B cell (primary cell): ENCODE measurements around the gene WDR82. TPM values are rescaled to one million over a fixed set of nuclear protein-coding genes. Genes with fewer than 3 reads are reported as not detected.

ENCODE experiments used
- ATAC-seq: fragments of 200-7000 bp; cut with Tn5 transposase; one replicate; pipeline ENCODE4 v1.10.0; 2021; ENCODE audit warnings: low read depth, mild to moderate bottlenecking, moderate number of reproducible peaks, moderate library complexity
- CTCF ChIA-PET: fragments of 350-600 bp; sonication (Branson Sonifier 250); formaldehyde crosslinking; loops from one replicate; lab custom pipeline; 2021; ENCODE audit warnings: antibody characterized with exemption, inconsistent platforms; lab: Charles Lee
- POLR2A ChIA-PET: fragments of 350-600 bp; sonication (Branson Sonifier 250); formaldehyde crosslinking; loops from one replicate; lab custom pipeline; 2021; ENCODE audit warnings: antibody characterized with exemption; lab: Charles Lee
- DNase-seq: peaks from one replicate; pipeline ENCODE4 v3.0.0; 2013
- H2AFZ ChIP-seq: 2 replicates; pipeline ENCODE4 v1.6.1; 2012; ENCODE audit warnings: mild to moderate bottlenecking, low read depth, low read length; ENCODE audit not compliant: insufficient read depth, poor library complexity, severe bottlenecking
- H3K27ac ChIP-seq, 2 donors: 1 replicate in 1 of 2; 2 replicates in 1 of 2; pipeline ENCODE4 v1.5.1; 2012 to 2013; ENCODE audit warnings: low read length in 2 of 2, mild to moderate bottlenecking in 2 of 2, moderate library complexity in 1 of 2
- H3K27me3 ChIP-seq, 4 experiments: fragments of 200-600 bp in 1 of 4; sonication (generic) in 1 of 4; replicated peaks in 1 of 4; 1 replicate in 2 of 4; 2 replicates in 2 of 4; pipeline versions ENCODE4 v1.6.1 to v1.7.0; 2013 to 2016; ENCODE audit warnings: low read length in 3 of 4, mild to moderate bottlenecking in 2 of 4, mixed read lengths in 1 of 4, moderate library complexity in 1 of 4; ENCODE audit not compliant: insufficient read depth in 4 of 4, control insufficient read depth in 3 of 4; ENCODE audit errors: control extremely low read depth in 1 of 4
- H3K36me3 ChIP-seq, 2 experiments: replicated peaks in 1 of 2; 1 replicate in 1 of 2; 2 replicates in 1 of 2; pipeline versions ENCODE4 v1.6.1 to v1.7.1; 2013; ENCODE audit warnings: low read length in 1 of 2; ENCODE audit not compliant: insufficient read depth in 2 of 2, control insufficient read depth in 1 of 2; ENCODE audit errors: control extremely low read depth in 1 of 2, extremely low read depth in 1 of 2
- H3K4me1 ChIP-seq, 2 donors: fragments of 200-600 bp in 1 of 2; sonication (generic) in 1 of 2; 1 replicate in 1 of 2; 2 replicates in 1 of 2; pipeline versions ENCODE4 v1.5.1 to v1.6.1; 2013 to 2017; ENCODE audit warnings: low read length in 2 of 2; ENCODE audit not compliant: control insufficient read depth in 2 of 2, insufficient read depth in 2 of 2
- H3K4me2 ChIP-seq: replicated peaks from 2 replicates; pipeline ENCODE3; 2012; ENCODE audit warnings: mild to moderate bottlenecking, low read depth, low read length; ENCODE audit not compliant: poor library complexity, severe bottlenecking
- H3K4me3 ChIP-seq, 5 experiments: fragments of 200-600 bp in 1 of 5; sonication (generic) in 1 of 5; 1 replicate in 3 of 5; 2 replicates in 2 of 5; pipeline versions ENCODE4 v1.5.1 to v1.7.0; 2011 to 2016; ENCODE audit warnings: low read length in 4 of 5, mild to moderate bottlenecking in 4 of 5, low read depth in 2 of 5, control low read depth in 1 of 5, moderate library complexity in 1 of 5; ENCODE audit not compliant: insufficient read depth in 1 of 5; ENCODE audit errors: control extremely low read depth in 1 of 5, extremely low read depth in 1 of 5
- H3K79me2 ChIP-seq: fragments of 200-600 bp; sonication (generic); one replicate; pipeline ENCODE4 v1.6.0; 2016; ENCODE audit warnings: low read length; ENCODE audit not compliant: control insufficient read depth, insufficient read depth
- H3K9ac ChIP-seq: fragments of 200-600 bp; sonication (generic); 2 replicates; pipeline ENCODE4 v1.6.1; 2017; ENCODE audit warnings: mild to moderate bottlenecking, low read length, moderate library complexity
- H3K9me3 ChIP-seq, 3 donors: one replicate each; pipeline versions ENCODE4 v1.6.1 to v1.7.1; 2013; ENCODE audit warnings: low read length in 2 of 3; ENCODE audit not compliant: control insufficient read depth in 2 of 3, insufficient read depth in 1 of 3; ENCODE audit errors: control extremely low read depth in 1 of 3
- H4K20me1 ChIP-seq: 2 replicates; pipeline ENCODE4 v1.6.0; 2012; ENCODE audit warnings: mild to moderate bottlenecking, low read length; ENCODE audit not compliant: insufficient read depth, control insufficient read depth, poor library complexity, severe bottlenecking
- H3K27ac Mint-ChIP-seq: one replicate; pipeline ENCODE4 v1.8.0; 2021; ENCODE audit warnings: mixed read lengths
- H3K27me3 Mint-ChIP-seq: one replicate; pipeline ENCODE4 v1.8.0; 2021; ENCODE audit warnings: mixed read lengths
- H3K4me1 Mint-ChIP-seq: one replicate; pipeline ENCODE4 v1.8.0; 2021; ENCODE audit warnings: mixed read lengths
- H3K4me3 Mint-ChIP-seq: one replicate; pipeline ENCODE4 v1.8.0; 2021; ENCODE audit warnings: mixed read lengths
- H3K9me3 Mint-ChIP-seq: one replicate; pipeline ENCODE4 v1.8.0; 2022; ENCODE audit warnings: mixed read lengths; ENCODE audit not compliant: insufficient read depth
- EZH2 ChIP-seq: IDR thresholded peaks from 2 replicates; pipeline ENCODE4 v1.6.1; 2012; ENCODE audit warnings: borderline replicate concordance, low read depth, mild to moderate bottlenecking, moderate library complexity, low read length; ENCODE audit not compliant: insufficient read depth, poor library complexity, severe bottlenecking
- WGBS: methylation state at CpG from one replicate; pipeline ENCODE4 v1.1.5; 2013; ENCODE audit warnings: missing lambda C conversion rate; ENCODE audit not compliant: insufficient coverage; 5-methylcytosine and 5-hydroxymethylcytosine counted together
- intact Hi-C: fragments of 100-400 bp; cut with micrococcal nuclease; formaldehyde crosslinking; loops from one replicate; pipeline ENCODE4 v1.10.0; 2022
- polyA plus RNA-seq: library from polyadenylated mRNA; depleted of rRNA; stranded (reverse); fragments of >200 nt; gene quantifications from 2 replicates; pipeline ENCODE4 v1.2.3, GENCODE V29; 2012
- total RNA-seq, 2 donors: library from RNA; stranded (reverse); fragments of 120-200 nt in 1 of 2; gene quantifications; 1 replicate in 1 of 2; 2 replicates in 1 of 2; pipeline versions ENCODE4 v1.2.3 to v1.2.4, GENCODE V29; 2013 to 2022
- TF ChIP-seq, protein P1 (sequence below): fragments of 200-600 bp; IDR thresholded peaks from one replicate; pipeline ENCODE4 v1.8.0; 2022; ENCODE audit warnings: antibody characterized with exemption, mild to moderate bottlenecking

WDR82 gene
- total and polyA plus RNA-seq, 2 donors (not counting 1 experiment from before 2014, with no cell fraction given) = 27.8 to 101 TPM

DNA sequence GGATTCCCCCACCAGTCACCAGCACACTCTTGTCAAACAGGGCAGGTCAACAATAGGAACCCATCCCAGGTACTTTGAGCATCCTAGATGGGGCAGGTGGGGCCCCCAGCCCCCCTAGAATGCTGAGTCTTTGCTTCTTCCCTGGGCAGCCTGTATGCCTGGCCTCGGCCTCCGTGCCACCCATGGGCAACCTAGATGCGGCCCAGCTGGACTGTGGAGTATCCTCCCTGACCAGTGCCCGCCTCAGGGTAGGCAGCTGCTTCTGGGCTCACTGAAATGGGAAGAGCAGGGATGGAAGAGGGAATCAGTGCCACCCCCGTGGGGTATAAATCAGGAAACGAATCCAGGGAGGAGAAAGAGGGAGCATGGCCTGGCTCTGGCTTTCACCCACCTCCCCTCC lies 48.5 kb upstream of the WDR82 start:
- TF ChIP-seq EZH2 = no peak
- TF ChIP-seq, protein P1, sequence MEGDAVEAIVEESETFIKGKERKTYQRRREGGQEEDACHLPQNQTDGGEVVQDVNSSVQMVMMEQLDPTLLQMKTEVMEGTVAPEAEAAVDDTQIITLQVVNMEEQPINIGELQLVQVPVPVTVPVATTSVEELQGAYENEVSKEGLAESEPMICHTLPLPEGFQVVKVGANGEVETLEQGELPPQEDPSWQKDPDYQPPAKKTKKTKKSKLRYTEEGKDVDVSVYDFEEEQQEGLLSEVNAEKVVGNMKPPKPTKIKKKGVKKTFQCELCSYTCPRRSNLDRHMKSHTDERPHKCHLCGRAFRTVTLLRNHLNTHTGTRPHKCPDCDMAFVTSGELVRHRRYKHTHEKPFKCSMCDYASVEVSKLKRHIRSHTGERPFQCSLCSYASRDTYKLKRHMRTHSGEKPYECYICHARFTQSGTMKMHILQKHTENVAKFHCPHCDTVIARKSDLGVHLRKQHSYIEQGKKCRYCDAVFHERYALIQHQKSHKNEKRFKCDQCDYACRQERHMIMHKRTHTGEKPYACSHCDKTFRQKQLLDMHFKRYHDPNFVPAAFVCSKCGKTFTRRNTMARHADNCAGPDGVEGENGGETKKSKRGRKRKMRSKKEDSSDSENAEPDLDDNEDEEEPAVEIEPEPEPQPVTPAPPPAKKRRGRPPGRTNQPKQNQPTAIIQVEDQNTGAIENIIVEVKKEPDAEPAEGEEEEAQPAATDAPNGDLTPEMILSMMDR = no peak
- Mint-ChIP-seq H3K9me3 (no peaks in the 10 kb centered on the region), H3K27ac (no peak overlapping the region), H3K4me3 (no peak overlapping the region), H3K4me1 (no peaks in the 10 kb centered on the region), H3K27me3 (no peaks in the 10 kb centered on the region)
- Histone ChIP-seq H3K27ac (no peak overlapping the region), H4K20me1 (no peaks in the 10 kb centered on the region), H3K4me3 (no peak overlapping the region), H3K9ac (no peak overlapping the region), H3K9me3 (no peaks in the 10 kb centered on the region), H3K79me2 (no peaks in the 10 kb centered on the region), H3K4me2 (no peak overlapping the region), H3K4me1 (no peaks in the 10 kb centered on the region), H3K36me3 (peaks cover 0 to 5% of the 10 kb centered on the region in 2 experiments), H2AFZ (no peak overlapping the region), H3K27me3 (no peaks in the 10 kb centered on the region)
- no peak for DNase-seq
- CTCF ChIA-PET = interaction anchor here (1.5 to 4.4 kb wide), 4 partner anchors 12 to 96 kb away, joined by 3 to 30 read pairs (median 4); no protein-coding TSS in a partner anchor
- WGBS = 100% methylated on average over 4 of the region's 6 CpGs
- ATAC-seq = no peak
- intact Hi-C loops = no loop called here
- POLR2A ChIA-PET = no interaction called here

DNA sequence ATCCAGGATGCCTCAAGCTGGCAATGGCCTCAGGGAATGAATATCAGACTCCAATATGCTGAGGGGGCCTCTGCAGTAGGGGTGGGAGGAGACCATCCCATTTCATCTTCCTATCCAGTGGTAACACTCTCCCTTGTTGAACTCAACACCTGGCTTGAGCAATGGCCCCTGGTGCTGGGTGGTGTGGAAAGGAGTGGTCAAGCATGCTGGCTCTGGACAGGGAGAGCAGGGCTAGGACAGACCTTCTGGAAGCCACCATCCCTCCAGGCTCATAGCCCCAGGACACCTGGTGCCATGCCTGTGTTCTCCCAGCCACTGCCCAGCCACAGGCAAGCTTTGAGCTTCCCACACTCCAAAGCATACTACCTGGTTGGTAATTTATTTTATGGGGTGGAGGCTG lies 47.2 kb upstream of the WDR82 start:
- Histone ChIP-seq H4K20me1 (no peaks in the 10 kb centered on the region), H3K36me3 (peaks cover 0 to 5% of the 10 kb centered on the region in 2 experiments), H3K27ac (no peak overlapping the region), H3K4me3 (no peak overlapping the region), H3K79me2 (no peaks in the 10 kb centered on the region), H2AFZ (no peak overlapping the region), H3K27me3 (no peaks in the 10 kb centered on the region), H3K9me3 (no peaks in the 10 kb centered on the region), H3K4me2 (no peak overlapping the region), H3K4me1 (no peaks in the 10 kb centered on the region), H3K9ac (no peak overlapping the region)
- DNase-seq (no peak), ATAC-seq (no peak)
- Mint-ChIP-seq H3K27ac (no peak overlapping the region), H3K4me1 (no peaks in the 10 kb centered on the region), H3K9me3 (no peaks in the 10 kb centered on the region), H3K27me3 (no peaks in the 10 kb centered on the region), H3K4me3 (no peak overlapping the region)
- intact Hi-C loops = no loop called here
- TF ChIP-seq, protein P1 = no peak
- TF ChIP-seq EZH2 = no peak
- ChIA-PET CTCF (interaction anchor here (0.9 to 4.4 kb wide), 2 partner anchors 13 to 34 kb away, joined by 3 to 30 read pairs; no protein-coding TSS in a partner anchor), POLR2A (no interaction called here)
